SJSA1 (cell line): ENCODE results near the gene HNF1B. TPM values are rescaled to one million over a fixed set of nuclear protein-coding genes. Genes with fewer than 3 reads are reported as not detected.
"Not testable (repeated sequence)": the region's sequence is repeated elsewhere in the genome, so short reads cannot be mapped to it uniquely, and the experiment has no call there.

Source experiments
- DNase-seq, 2 experiments: peaks; one replicate each; pipeline ENCODE4 v3.0.0-alpha.2; 2015 to 2020; ENCODE audit warnings: low spot score in 2 of 2, low read depth in 1 of 2
- H3K27ac ChIP-seq: fragments of 250-450 bp; sonication (Bioruptor Pico); 2 replicates; pipeline ENCODE4 v1.5.1; 2020; ENCODE audit warnings: mild to moderate bottlenecking, moderate library complexity
- H3K27me3 ChIP-seq: fragments of 250-450 bp; sonication (Bioruptor Pico); replicated peaks from 2 replicates; pipeline ENCODE4 v1.5.1; 2020; ENCODE audit warnings: mild to moderate bottlenecking, moderate library complexity
- H3K36me3 ChIP-seq: fragments of 250-450 bp; sonication (Bioruptor Pico); 2 replicates; pipeline ENCODE4 v1.5.1; 2020; ENCODE audit warnings: mild to moderate bottlenecking
- H3K4me1 ChIP-seq: fragments of 250-450 bp; sonication (Bioruptor Pico); replicated peaks from 2 replicates; pipeline ENCODE4 v1.6.1; 2021; ENCODE audit warnings: mild to moderate bottlenecking
- H3K4me3 ChIP-seq: fragments of 250-450 bp; sonication (Bioruptor Pico); 2 replicates; pipeline ENCODE4 v1.5.1; 2020; ENCODE audit warnings: mild to moderate bottlenecking
- H3K9me3 ChIP-seq: fragments of 250-450 bp; sonication (Bioruptor Pico); replicated peaks from 2 replicates; pipeline ENCODE4 v1.5.1; 2020; ENCODE audit warnings: mild to moderate bottlenecking
- total RNA-seq: library from RNA; depleted of rRNA; stranded (reverse); fragments of >200 nt; shearing (Covaris generic); gene quantifications from 2 replicates; pipeline ENCODE4 v1.2.3, GENCODE V29; 2014; rRNA removed

HNF1B gene, protein sequence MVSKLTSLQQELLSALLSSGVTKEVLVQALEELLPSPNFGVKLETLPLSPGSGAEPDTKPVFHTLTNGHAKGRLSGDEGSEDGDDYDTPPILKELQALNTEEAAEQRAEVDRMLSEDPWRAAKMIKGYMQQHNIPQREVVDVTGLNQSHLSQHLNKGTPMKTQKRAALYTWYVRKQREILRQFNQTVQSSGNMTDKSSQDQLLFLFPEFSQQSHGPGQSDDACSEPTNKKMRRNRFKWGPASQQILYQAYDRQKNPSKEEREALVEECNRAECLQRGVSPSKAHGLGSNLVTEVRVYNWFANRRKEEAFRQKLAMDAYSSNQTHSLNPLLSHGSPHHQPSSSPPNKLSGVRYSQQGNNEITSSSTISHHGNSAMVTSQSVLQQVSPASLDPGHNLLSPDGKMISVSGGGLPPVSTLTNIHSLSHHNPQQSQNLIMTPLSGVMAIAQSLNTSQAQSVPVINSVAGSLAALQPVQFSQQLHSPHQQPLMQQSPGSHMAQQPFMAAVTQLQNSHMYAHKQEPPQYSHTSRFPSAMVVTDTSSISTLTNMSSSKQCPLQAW
- not detected in 2 replicates for total RNA-seq

DNA sequence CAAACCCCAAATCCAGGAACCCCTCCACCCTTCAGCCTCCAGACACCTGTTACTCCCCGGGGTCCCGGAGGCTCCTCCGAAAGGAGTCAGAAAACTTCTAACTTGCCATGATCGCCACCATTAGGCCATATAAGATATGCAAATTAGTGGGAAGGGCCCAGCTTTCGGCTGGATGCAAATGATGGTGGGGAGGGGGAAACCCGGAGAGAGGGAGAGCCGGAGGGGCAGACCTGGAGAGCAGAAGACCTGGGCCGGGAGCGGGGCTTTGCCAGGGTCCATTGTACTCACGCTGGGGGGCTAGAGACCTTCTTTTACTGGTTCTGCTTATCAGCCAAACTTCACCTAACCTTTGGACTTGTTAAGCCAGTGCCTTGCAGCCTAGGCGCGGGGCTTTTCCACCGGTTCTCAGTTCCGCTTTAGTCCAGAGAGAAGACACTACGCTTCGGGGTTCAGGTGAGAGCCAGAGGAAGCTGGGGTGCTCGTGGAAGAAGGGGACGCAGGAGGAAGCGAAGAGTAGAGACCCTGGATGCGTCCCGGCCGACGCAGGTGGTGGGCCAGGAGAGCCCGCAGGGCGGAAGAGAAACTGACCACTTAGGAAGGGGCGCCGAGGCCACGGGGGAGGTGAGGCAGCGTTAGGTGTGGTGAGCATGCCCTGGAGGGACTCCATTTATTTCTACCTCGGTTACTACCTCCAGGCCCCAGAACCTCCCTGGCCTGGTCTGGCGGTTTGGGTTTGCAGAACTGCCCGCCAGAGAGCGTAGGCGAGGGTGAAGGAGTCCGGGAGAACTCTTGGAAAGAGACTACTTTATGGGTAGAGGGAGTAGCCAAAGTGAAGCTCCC lies at the start of gene HNF1B:
HNF1B (minus strand) TSS at position 99 of the 840 bp plus-strand sequence. CDS start 175 bp downstream, outside the sequence.
- peaks cover 44% of the 10 kb centered on the region for H3K27me3 ChIP-seq

DNA sequence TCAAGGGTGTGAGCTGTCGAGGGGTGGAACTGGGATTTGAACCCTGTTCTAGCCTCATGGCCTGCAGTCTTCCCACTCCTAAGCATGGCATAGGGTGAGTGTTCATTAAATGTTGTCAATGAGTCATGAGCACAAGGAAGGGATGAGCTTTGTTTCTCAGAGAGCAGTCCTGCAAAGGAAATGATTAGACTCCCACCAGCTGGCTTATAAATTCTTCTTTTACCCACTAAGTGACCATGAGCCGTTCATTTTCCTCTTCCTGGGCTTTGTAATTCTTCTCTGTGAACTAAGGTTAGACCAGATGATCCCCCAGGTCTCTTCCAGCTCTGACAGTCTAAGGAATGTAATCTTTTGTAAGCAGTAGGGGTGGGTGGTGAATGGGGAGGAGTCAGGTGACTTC lies 47.9 kb upstream of the HNF1B start:
- no peaks in the 10 kb centered on the region for H3K27me3 ChIP-seq
- peaks cover 4% of the 10 kb centered on the region for H3K4me1 ChIP-seq
- H3K4me3 ChIP-seq: no peak overlapping the region
- DNase-seq: no peak
- no peak overlapping the region for H3K27ac ChIP-seq
- H3K9me3 ChIP-seq: no peaks in the 10 kb centered on the region
- H3K36me3 ChIP-seq: no peaks in the 10 kb centered on the region; the same call in 1 of the 2 replicates

More for the DNA sequence above, at the start of gene HNF1B:
- Histone ChIP-seq H3K9me3 (peaks cover 14% of the 10 kb centered on the region), H3K4me3 (no peak within 1 kb of the TSS), H3K4me1 (peaks cover 9% of the 10 kb centered on the region), H3K27ac (no peak within 1 kb of the TSS), H3K36me3 (no peaks in the 10 kb centered on the region)
- no peak for DNase-seq

DNA sequence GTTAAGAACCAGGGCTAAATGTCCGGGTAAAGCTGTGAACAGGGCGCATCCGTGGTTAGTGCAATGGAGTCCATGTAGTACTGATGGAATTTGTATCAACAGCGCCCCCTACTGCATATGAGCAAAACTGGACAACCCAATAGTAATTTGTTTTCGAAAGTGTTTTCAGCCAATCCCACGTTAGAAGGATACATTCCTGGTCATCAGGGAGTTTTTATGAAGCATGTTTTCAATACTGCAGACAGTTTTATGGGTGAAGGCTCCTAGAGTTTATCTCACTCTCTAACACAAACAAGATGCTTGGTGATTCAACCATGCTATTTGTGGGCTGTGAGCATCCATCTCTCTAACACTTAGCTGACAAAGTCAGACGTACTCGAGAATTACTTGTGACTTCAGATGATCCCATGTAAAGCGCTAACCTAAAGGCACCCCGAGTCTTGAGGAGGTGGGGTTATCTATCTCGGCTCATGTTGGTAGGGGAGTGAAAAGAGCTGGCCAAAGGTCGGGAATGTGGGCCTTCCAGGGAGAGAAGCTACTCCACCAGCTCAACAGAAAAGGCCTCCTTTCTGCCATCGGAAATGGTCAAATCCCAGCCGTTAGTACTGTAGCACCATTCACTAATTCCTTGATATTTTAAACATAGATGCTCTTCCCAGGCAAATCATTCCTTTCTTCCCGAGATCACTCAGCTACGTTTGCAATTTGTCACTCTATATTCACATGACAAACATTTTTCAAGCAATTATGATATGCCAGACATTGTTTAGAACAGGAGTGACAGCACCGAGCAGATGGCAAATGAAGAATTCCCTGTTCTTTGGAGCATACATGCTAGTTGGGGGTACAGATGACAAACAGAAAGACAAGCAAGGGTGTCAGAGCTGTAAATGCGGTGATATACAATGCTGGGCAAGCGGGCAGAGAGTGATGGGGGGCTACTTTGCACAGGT lies 46.9 kb upstream of the HNF1B start:
- H3K9me3 ChIP-seq: no peaks in the 10 kb centered on the region
- no peak for DNase-seq
- no peak overlapping the region for H3K27ac ChIP-seq
- peaks cover 4% of the 10 kb centered on the region for H3K4me1 ChIP-seq
- H3K27me3 ChIP-seq: no peaks in the 10 kb centered on the region
- no peak overlapping the region for H3K4me3 ChIP-seq
- no peaks in the 10 kb centered on the region; the same call in 1 of the 2 replicates for H3K36me3 ChIP-seq

DNA sequence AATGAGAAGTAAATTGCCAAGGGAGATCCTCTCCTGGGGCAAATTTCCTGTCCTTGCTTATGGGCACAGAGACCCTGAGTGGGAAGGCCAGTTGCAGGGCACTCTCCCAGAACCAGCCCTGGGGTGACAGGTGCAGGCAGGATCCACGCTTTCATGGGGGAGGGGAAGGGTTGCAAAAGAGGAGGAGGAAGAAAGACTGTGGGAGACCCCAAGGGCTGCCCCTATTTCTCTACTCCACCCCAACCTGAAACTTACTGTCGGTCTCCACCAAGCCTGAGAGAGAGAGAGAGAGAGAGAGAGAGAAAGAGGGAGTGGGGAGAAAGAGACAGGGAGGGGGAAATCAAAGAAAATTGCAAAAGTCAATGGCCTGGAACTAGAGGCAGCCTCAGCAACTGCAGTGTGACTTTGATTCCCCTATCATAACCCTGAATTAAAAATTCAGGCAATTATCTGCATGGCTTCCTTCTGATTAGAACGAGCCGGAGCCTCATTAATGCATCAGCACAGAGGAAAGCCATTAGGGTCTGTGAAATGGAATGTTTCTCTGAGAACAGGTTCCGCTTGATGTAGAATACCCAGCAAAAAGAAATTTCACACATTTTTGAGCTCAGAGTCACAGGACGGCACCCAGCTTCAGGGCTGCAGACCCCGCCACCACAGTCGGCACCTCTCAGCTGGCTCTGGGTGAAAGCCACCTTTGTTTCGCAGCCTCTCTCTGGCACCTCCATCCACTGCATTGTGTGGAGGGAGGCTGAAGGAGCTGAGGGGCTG lies 45.1 kb upstream of the HNF1B start:
- Histone ChIP-seq H3K27ac (no peak overlapping the region), H3K9me3 (no peaks in the 10 kb centered on the region), H3K36me3 (no peaks in the 10 kb centered on the region; the same call in 1 of the 2 replicates), H3K4me3 (no peak overlapping the region), H3K27me3 (0 out of 2 replicates have a peak, but pooled peaks cover 3% of the 10 kb centered on the region), H3K4me1 (peaks cover 4% of the 10 kb centered on the region)
- no peak for DNase-seq

DNA sequence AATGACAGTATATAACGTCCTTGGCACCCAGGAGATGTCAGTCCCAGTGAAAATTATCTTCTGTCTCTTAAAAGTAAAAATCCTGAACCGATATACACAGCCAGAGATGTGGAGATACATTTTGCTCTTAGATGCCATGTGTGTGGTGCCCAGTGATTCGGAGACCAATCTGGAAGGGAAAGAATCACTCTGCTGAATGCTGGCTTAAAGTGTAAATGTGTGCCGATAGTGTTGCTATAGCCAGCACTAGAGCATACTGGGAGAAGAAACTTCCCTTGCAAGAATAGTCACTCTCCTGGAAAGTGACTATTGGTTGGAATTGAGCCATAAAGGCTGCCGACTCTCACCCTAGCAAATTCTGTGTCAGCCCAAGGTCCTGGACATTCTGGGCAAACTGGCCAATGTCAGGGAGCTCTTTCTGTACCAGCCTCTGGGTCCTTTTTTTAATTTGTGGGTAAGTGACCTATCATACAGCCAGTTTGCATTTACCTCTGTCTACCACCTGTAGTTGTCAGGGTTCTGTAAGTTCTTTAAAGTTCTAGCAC lies 44.2 kb upstream of the HNF1B start:
- Histone ChIP-seq H3K27me3 (0 out of 2 replicates have a peak, but pooled peaks cover 3% of the 10 kb centered on the region), H3K4me1 (peaks cover 4% of the 10 kb centered on the region)
- no peak for DNase-seq

DNA sequence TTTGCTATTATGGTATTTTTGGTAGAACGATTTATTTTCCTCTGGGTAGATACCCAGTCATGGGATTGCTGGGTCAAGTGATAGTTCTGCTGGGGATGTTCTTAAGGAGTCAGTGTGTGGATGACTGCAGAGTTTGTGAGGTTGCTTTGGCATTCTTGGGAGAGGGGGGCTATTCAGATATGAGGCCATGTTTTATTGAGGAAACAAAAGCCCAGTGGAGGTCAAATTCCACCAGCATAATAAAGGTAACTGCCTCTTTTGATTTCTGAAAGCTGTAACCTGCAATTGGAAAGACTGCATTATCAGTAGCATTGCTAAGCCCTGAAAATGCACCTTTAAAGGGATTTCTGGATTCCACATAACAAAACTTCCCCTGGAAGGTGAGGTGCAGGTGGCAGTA lies 43.7 kb upstream of the HNF1B start:
- Histone ChIP-seq H3K27ac (no peak overlapping the region), H3K4me3 (no peak overlapping the region), H3K9me3 (no peaks in the 10 kb centered on the region), H3K36me3 (no peaks in the 10 kb centered on the region; the same call in 1 of the 2 replicates), H3K4me1 (peaks cover 4% of the 10 kb centered on the region), H3K27me3 (0 out of 2 replicates have a peak, but pooled peaks cover 3% of the 10 kb centered on the region)
- no peak for DNase-seq

More for the DNA sequence above, 44.2 kb upstream of the HNF1B start:
- Histone ChIP-seq H3K4me3 (no peak overlapping the region), H3K9me3 (no peaks in the 10 kb centered on the region), H3K36me3 (no peaks in the 10 kb centered on the region; the same call in 1 of the 2 replicates), H3K27ac (no peak overlapping the region)

DNA sequence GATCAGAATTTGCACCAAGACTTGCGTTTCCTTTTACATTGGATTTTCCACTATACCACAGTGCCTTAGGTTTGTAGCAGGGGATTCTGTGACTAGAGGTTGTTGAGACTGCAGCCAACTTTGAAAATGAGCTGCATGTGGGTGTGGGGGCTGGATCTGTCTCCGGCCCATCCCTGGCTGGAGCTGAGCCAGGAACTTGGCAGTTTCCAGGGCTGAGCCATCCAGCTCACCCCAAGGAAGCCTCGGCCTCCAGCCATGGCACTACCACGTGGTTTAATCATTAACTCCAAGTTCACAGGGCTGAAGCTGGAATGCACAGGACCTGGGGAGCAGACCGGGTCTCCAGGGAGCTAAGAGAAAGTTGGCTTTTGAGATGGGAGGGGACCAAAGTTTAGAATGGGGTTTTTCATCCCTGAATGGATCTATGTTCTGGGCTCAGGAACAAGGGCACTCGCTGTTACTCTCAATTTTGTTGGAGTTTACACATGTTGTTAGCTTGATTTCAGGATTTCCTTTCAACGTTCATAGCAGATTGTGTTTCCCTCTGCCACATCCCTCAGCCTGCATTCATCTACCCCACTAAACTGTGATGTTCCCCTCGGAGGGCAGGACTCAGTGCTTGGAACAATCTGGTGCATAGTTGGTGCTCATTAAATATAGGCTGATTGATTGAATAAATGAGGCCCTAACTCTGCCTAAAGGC lies 42.3 kb upstream of the HNF1B start:
- H3K4me1 ChIP-seq: no peaks in the 10 kb centered on the region
- H3K4me3 ChIP-seq: no peak overlapping the region
- H3K36me3 ChIP-seq: no peaks in the 10 kb centered on the region; the same call in 1 of the 2 replicates
- no peak for DNase-seq
- 0 out of 2 replicates have a peak, but pooled peaks cover 3% of the 10 kb centered on the region for H3K27me3 ChIP-seq
- H3K27ac ChIP-seq: no peak overlapping the region
- H3K9me3 ChIP-seq: no peaks in the 10 kb centered on the region

DNA sequence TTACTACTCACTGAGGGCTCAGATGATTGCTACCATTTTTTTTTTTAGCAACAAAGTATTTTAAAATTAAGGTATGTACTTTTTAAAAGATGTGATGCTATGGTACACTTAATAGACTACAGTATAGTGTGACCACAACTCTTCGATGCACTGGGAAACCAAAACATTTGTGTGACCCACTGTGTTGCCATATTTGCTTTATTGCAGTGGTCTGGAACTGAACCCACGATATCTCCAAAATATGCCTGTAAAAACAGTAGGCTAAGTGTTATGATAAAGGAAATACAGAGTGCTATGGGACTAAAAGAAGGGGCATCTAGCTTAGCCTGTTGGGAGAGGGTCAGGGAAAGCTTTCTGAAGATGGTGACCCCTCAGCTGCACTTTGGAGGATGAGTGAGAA lies 41.6 kb upstream of the HNF1B start:
- H3K27me3 ChIP-seq: 0 out of 2 replicates have a peak, but pooled peaks cover 3% of the 10 kb centered on the region
- H3K27ac ChIP-seq: no peak overlapping the region
- no peak overlapping the region for H3K4me3 ChIP-seq
- DNase-seq: no peak
- H3K36me3 ChIP-seq: no peaks in the 10 kb centered on the region; the same call in 1 of the 2 replicates
- H3K4me1 ChIP-seq: no peaks in the 10 kb centered on the region
- H3K9me3 ChIP-seq: no peaks in the 10 kb centered on the region

DNA sequence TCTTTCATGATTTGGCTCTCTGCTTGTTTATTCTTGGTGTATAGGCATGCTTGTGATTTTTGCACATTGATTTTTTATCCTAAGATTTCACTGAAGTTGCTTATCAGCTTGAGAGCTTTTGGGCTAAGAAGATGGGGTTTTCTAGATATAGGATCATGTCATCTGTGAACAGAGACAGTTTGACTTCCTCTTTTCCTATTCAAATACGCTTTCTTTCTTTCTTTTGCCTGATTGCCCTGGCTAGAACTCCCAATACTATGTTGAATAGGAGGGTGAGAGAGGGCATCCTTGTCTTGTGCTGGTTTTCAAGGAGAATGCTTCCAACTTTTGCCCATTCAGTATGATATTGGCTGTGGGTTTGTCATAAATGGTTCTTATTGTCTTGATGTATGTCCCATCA lies 37.6 kb upstream of the HNF1B start:
- not testable (repeated sequence) for H3K9me3 ChIP-seq, H3K27ac ChIP-seq, H3K4me3 ChIP-seq, H3K36me3 ChIP-seq, H3K27me3 ChIP-seq, DNase-seq
- peaks cover 25% of the 10 kb centered on the region for H3K4me1 ChIP-seq

DNA sequence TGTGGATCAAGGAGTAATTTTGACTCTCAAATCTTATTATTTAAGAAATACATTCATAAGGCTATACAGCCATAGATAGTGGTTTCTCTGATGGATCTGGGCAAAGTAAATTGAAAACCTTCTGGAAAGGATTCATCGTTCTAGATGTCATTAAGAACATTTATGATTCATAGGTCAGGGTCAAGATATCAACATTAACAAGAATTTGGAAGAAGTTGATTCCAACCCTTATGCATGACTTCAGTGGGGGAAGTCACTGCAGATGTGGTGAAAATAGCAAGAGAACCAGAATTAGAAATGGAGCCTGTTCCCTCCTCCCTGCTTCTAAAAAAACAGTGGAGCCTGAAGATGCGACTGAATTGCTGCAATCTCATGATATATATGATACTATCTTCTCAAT lies 36.6 kb upstream of the HNF1B start:
- H3K4me1 ChIP-seq: peaks cover 25% of the 10 kb centered on the region
- H3K27ac ChIP-seq: no peak overlapping the region
- DNase-seq: no peak
- H3K9me3 ChIP-seq: no peaks in the 10 kb centered on the region
- H3K27me3 ChIP-seq: 0 out of 2 replicates have a peak, but pooled peaks cover 3% of the 10 kb centered on the region
- H3K36me3 ChIP-seq: no peaks in the 10 kb centered on the region
- H3K4me3 ChIP-seq: no peak overlapping the region

DNA sequence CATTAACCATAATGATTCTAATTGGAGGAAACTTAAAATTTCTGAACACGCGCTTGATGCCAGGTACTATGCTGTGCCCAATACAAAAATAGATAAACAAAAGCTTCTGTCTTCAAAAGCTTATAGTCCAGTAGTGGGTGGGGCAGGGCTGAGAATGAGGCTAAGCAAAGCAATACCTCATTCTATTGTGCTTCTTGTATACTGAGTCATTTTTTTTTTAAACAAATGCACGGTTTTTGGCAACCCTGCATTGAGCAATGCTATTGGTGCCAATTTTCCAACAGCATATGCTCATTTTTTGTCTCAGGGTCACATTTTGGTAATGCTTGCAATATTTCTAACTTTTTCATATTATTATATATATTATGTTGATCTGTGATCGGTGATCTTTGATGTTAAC lies 34.7 kb upstream of the HNF1B start:
- no peaks in the 10 kb centered on the region for H3K36me3 ChIP-seq
- DNase-seq: peak; percentile 62 to 79
- H3K9me3 ChIP-seq: no peaks in the 10 kb centered on the region
- H3K4me1 ChIP-seq: peaks cover 25% of the 10 kb centered on the region
- peak overlapping the region; percentile 10 for H3K27ac ChIP-seq
- no peaks in the 10 kb centered on the region for H3K27me3 ChIP-seq
- no peak overlapping the region for H3K4me3 ChIP-seq
